ENCODE data around the gene CELF4. TPM values are rescaled to one million over a fixed set of nuclear protein-coding genes. Genes with fewer than 3 reads are reported as not detected.

Gene CELF4
- total and polyA plus RNA-seq, 2 of the 4 experiments (the other 2 are of a cell fraction), result not detected

DNA sequence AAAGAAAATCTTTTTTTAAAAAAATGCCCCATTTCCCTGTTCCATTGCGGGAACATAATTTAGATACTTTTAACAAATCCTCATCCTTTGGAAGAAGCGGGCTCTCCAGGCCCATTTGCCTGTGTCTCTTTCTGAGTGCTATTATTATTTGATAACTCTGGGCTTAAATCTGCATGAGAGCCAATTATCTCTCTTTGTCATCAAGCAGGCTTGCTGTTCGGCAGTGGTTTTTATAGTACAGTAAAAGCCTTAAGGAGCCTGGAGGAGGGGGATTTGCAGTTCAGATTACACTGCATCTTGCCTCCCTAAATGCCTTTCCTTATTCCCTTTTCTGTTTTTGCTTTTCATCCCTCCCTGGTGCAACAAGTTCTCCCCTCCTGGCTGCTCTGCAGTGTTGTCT, 50.6 kb downstream of the CELF4 start:
- intact Hi-C loops (cut with micrococcal nuclease) (no loop called here), in situ Hi-C loops (cut with MboI; ENCODE audit: low sequenced_read_pairs) (no loop called here), dilution Hi-C loops (cut with HindIII; ENCODE audit: low sequenced_read_pairs, unreplicated experiment) (no loop called here)
- peak overlapping the region; percentile 28 for H2AK9ac ChIP-seq (replicated peaks; ENCODE audit: low read depth, low read length, poor library complexity)
- no CpG with 5 or more reads among the region's 3 CpGs for WGBS, 2 experiments (ENCODE audit: extremely low coverage in 2 of 2, insufficient read length in 1 of 2)
- H3K56ac ChIP-seq (ENCODE audit: extremely low read depth, insufficient read depth, low read length), result no peak overlapping the region
- H3K14ac ChIP-seq (replicated peaks; ENCODE audit: low read depth, low read length), result no peak overlapping the region
- no peak overlapping the region for H3K4ac ChIP-seq (ENCODE audit: low read depth, low read length)
- no peak overlapping the region for H2AFZ ChIP-seq (replicated peaks; ENCODE audit: low read length, poor library complexity)
- H3K36me3 ChIP-seq (ENCODE audit: control insufficient read depth, insufficient read depth, low read length), result no peaks in the 10 kb centered on the region
- TF ChIP-seq BHLHE40 (IDR thresholded peaks at IDR 0.05; ENCODE audit: low read depth, low read length), result no peak
- no peak for TF ChIP-seq CEBPB (IDR thresholded peaks at IDR 0.05; ENCODE audit: low read depth, low read length)
- no peak for TF ChIP-seq FOS (IDR thresholded peaks at IDR 0.05; ENCODE audit: low read depth, low read length)
- no peak for TF ChIP-seq SMC3 (IDR thresholded peaks at IDR 0.05; ENCODE audit: low read depth, low read length)
- ATAC-seq (ENCODE audit: low read depth), result no peak
- no peak overlapping the region for H4K8ac ChIP-seq (ENCODE audit: low read depth in 2 of 2, low read length in 2 of 2)
- CTCF ChIA-PET, result no interaction called here
- H2BK15ac ChIP-seq (ENCODE audit: low read depth, low read length), result no peak overlapping the region
- H3K4me2 ChIP-seq (ENCODE audit: low read depth, low read length), result no peak overlapping the region
- H3K18ac ChIP-seq (ENCODE audit: low read depth, low read length), result no peak overlapping the region
- H3K27ac ChIP-seq (ENCODE audit: insufficient read depth, low read length), result no peak overlapping the region
- no peak overlapping the region for H2BK5ac ChIP-seq (ENCODE audit: low read depth, low read length, poor library complexity, severe bottlenecking)
- DNase-seq, result no peak
- H2BK120ac ChIP-seq (ENCODE audit: low read depth, low read length), result no peak overlapping the region
- POLR2A ChIA-PET (ENCODE audit: unreplicated experiment), result no interaction called here
- H3K9me3 ChIP-seq (ENCODE audit: control insufficient read depth, insufficient read depth, low read length), result no peaks in the 10 kb centered on the region
- H2AK5ac ChIP-seq (ENCODE audit: low read depth, low read length), result no peak overlapping the region
- H3K4me1 ChIP-seq (ENCODE audit: control insufficient read depth, insufficient read depth, low read length), result no peaks in the 10 kb centered on the region
- no peaks in the 10 kb centered on the region for H3K9me1 ChIP-seq (ENCODE audit: insufficient read depth, low read length)
- no peaks in the 10 kb centered on the region for H4K20me1 ChIP-seq (ENCODE audit: insufficient read depth, low read length)
- BruUV-seq (replicated peaks), result no TSS peak
- H3K27me3 ChIP-seq (ENCODE audit: control insufficient read depth, insufficient read depth, low read length), result peaks cover 5% of the 10 kb centered on the region; the same call in 1 of the 2 replicates
- H4K91ac ChIP-seq (ENCODE audit: insufficient read depth, low read depth, low read length), result no peak overlapping the region
- H4K5ac ChIP-seq (ENCODE audit: low read depth, low read length), result no peak overlapping the region
- no peak overlapping the region for H3K9ac ChIP-seq (ENCODE audit: low read depth, low read length)
- no peaks in the 10 kb centered on the region for H3K79me1 ChIP-seq (ENCODE audit: low read depth in 1 of 2, low read length in 2 of 2)
- H3K23ac ChIP-seq (ENCODE audit: low read depth, low read length), result no peak overlapping the region
- H3K4me3 ChIP-seq (ENCODE audit: insufficient read depth, low read depth, low read length), result no peak overlapping the region
- no peak overlapping the region for H2BK20ac ChIP-seq (ENCODE audit: low read depth, low read length)
